ENCODE results near the gene TP53I13. TPM values are rescaled to one million over a fixed set of nuclear protein-coding genes. Genes with fewer than 3 reads are reported as not detected.

TP53I13 gene
- total and polyA plus RNA-seq, 3 donors from 2014 or later, result 72.3 to 89.6 (median 86.3) TPM

DNA sequence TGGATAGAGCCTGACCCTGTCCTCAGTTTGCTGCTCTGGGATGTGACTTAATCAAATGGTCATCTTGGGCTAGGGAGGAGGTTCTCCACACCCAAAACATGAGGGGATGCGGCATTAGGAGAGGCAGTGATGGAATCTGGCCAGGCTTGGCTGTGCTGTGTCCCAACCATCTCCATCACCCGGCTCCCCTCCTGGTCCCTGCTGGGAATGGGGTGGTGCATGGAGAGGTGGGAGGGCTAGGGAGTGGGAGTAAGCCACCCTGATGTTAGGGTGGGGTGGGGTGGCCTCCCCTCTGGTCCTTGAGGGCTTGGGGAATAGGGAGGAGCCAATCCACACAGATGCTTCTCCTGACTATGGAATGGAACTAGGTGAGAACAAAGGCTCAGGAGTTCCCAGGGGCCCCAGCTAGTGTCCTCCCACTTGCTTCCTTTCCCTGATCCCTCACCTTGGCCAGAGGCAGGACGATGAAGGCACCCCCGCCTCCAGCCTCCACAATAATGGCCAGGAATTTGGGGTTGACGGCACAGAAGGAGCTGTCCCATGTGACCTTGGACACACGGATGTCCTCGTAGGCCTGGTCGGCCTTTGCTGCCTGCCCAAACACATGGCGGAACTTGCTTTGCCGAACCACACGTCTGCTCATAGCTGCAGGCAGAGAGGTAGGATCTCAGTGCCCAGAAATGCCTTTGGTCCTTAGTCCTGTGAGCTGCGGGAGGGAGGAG, 52.4 kb downstream of the TP53I13 start:
- peaks cover 14% of the 10 kb centered on the region for H3K4me1 ChIP-seq
- no peaks in the 10 kb centered on the region for H3K9me3 ChIP-seq
- 92 to 93% methylated on average over 12 of the region's 12 CpGs for WGBS, 2 donors
- H3K4me3 ChIP-seq, result no peak overlapping the region
- H3K36me3 ChIP-seq (ENCODE audit: low read depth, missing control alignments), result no peaks in the 10 kb centered on the region
- TF ChIP-seq, protein P1, sequence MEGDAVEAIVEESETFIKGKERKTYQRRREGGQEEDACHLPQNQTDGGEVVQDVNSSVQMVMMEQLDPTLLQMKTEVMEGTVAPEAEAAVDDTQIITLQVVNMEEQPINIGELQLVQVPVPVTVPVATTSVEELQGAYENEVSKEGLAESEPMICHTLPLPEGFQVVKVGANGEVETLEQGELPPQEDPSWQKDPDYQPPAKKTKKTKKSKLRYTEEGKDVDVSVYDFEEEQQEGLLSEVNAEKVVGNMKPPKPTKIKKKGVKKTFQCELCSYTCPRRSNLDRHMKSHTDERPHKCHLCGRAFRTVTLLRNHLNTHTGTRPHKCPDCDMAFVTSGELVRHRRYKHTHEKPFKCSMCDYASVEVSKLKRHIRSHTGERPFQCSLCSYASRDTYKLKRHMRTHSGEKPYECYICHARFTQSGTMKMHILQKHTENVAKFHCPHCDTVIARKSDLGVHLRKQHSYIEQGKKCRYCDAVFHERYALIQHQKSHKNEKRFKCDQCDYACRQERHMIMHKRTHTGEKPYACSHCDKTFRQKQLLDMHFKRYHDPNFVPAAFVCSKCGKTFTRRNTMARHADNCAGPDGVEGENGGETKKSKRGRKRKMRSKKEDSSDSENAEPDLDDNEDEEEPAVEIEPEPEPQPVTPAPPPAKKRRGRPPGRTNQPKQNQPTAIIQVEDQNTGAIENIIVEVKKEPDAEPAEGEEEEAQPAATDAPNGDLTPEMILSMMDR (IDR thresholded peaks at IDR 0.05), result no peak
- no peak for TF ChIP-seq POLR2A (IDR thresholded peaks at IDR 0.05)
- DNase-seq, result no peak
- no peaks in the 10 kb centered on the region for H3K27me3 ChIP-seq
- H3K27ac ChIP-seq, result no peak overlapping the region
- intact Hi-C loops (cut with DNase I; ENCODE audit: low total_unique reads), result no loop called here

DNA sequence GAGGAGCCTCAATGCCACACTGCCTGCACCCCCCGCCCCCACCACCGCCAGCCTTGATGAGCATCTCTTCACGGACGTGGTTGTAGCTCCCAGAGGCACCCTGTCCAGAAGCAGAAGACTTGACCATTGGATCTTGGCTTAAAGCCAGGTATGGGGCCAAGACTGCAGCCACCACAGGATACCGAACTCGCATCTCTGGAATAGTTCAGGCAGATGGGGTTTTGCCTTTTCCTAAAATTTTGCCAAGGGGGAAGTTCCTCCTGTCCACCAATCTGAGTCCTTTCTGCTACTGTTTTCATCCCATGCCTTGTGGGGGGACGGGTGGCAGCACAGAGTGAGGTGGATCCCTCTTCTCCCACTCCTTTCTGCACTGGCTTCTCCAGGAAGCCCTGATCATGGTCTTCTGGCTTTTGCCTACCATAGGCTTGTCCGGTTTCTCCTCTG, 53.3 kb downstream of the TP53I13 start:
- H3K4me3 ChIP-seq, result peak overlapping the region; percentile 47 to 58
- no peak for DNase-seq
- no peak overlapping the region for H3K27ac ChIP-seq
- peaks cover 6% of the 10 kb centered on the region for H3K4me1 ChIP-seq
- H3K27me3 ChIP-seq, result no peaks in the 10 kb centered on the region
- no peaks in the 10 kb centered on the region for H3K36me3 ChIP-seq (ENCODE audit: low read depth, missing control alignments)
- no peaks in the 10 kb centered on the region for H3K9me3 ChIP-seq
- no peak for TF ChIP-seq POLR2A (IDR thresholded peaks at IDR 0.05)
- TF ChIP-seq, protein P1 (IDR thresholded peaks at IDR 0.05), result no peak
- intact Hi-C loops (cut with DNase I; ENCODE audit: low total_unique reads), result no loop called here
- WGBS, 2 donors, result 61 to 68% methylated on average over 8 of the region's 8 CpGs

Other genes with a start within 250 kb of the TP53I13 start
- gene TAOK1, start 178.3 kb upstream of the TP53I13 start, total RNA-seq, result 100 to 1,000 TPM; 101 to 107 TPM
- gene TAOK1, start 178.3 kb upstream of the TP53I13 start, polyA plus RNA-seq (ENCODE audit: insufficient read depth, low read depth, low replicate concordance), result 28.4 TPM
- gene ABHD15, start 1.7 kb upstream of the TP53I13 start, total RNA-seq, result 1 to 10 TPM; 5.7 to 7.1 TPM
- gene ABHD15, start 1.7 kb upstream of the TP53I13 start, polyA plus RNA-seq (ENCODE audit: insufficient read depth, low read depth, low replicate concordance), result 4.5 TPM
- gene GIT1, start 20.9 kb downstream of the TP53I13 start, total RNA-seq, result 100 to 1,000 TPM; 156 to 169 TPM
- 220 TPM for gene GIT1, start 20.9 kb downstream of the TP53I13 start, polyA plus RNA-seq (ENCODE audit: insufficient read depth, low read depth, low replicate concordance)
- 10 to 100 TPM; 48.8 to 59.8 TPM for gene ANKRD13B, start 24.4 kb downstream of the TP53I13 start, total RNA-seq
- 32.8 TPM for gene ANKRD13B, start 24.4 kb downstream of the TP53I13 start, polyA plus RNA-seq (ENCODE audit: insufficient read depth, low read depth, low replicate concordance)
- 10 to 100 TPM; 11.7 to 15.5 TPM for gene CORO6, start 54.2 kb downstream of the TP53I13 start, total RNA-seq
- gene CORO6, start 54.2 kb downstream of the TP53I13 start, polyA plus RNA-seq (ENCODE audit: insufficient read depth, low read depth, low replicate concordance), result 6.3 TPM